Measurements from ENCODE around the gene DBF4. TPM values are rescaled to one million over a fixed set of nuclear protein-coding genes. Genes with fewer than 3 reads are reported as not detected.
"Not testable (repeated sequence)": the region's sequence is repeated elsewhere in the genome, so short reads cannot be mapped to it uniquely, and the experiment has no call there.

Gene DBF4
- total and polyA plus RNA-seq, 2 experiments from 2014 or later: 62.6 to 91.5 TPM

DNA sequence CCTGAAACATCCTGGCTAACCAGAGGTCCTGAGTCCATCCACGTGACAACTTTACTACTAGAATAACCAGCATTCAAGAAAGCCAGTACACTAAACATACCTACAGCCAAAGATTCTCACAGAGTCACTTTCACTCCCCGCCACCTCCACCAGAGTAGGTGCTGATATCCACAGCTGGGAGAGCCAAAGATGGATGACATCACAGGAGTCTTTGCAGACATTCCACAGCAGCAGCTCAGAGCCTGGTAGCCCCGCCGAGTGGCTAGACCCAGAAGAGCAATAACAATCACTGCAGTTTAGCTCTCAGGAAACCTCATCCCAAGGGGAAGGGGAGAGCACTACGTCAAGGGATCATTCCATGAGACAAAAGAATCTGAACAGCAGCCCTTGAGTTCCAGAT lies 44.3 kb downstream of the DBF4 start:
- no peak for TF ChIP-seq CREB1 (CRISPR knock-in tag; IDR thresholded peaks at IDR 0.05; ENCODE audit: low read depth)
- TF ChIP-seq, protein P1, sequence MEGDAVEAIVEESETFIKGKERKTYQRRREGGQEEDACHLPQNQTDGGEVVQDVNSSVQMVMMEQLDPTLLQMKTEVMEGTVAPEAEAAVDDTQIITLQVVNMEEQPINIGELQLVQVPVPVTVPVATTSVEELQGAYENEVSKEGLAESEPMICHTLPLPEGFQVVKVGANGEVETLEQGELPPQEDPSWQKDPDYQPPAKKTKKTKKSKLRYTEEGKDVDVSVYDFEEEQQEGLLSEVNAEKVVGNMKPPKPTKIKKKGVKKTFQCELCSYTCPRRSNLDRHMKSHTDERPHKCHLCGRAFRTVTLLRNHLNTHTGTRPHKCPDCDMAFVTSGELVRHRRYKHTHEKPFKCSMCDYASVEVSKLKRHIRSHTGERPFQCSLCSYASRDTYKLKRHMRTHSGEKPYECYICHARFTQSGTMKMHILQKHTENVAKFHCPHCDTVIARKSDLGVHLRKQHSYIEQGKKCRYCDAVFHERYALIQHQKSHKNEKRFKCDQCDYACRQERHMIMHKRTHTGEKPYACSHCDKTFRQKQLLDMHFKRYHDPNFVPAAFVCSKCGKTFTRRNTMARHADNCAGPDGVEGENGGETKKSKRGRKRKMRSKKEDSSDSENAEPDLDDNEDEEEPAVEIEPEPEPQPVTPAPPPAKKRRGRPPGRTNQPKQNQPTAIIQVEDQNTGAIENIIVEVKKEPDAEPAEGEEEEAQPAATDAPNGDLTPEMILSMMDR (conservative IDR thresholded peaks at IDR 0.05; ENCODE audit: low read depth in 2 of 2): 0 out of 4 replicates have a peak, but pooled peaks of 1 of the 2 experiments have one; percentile 6
- no peaks in the 10 kb centered on the region for H3K79me2 ChIP-seq (replicated peaks; ENCODE audit: insufficient read depth)
- H3F3A ChIP-seq (replicated peaks; ENCODE audit: low read depth): no peaks in the 10 kb centered on the region
- no peaks in the 10 kb centered on the region for H3K9me3 Mint-ChIP-seq
- no peak overlapping the region for H2AFZ ChIP-seq
- peaks cover 5% of the 10 kb centered on the region; the same call in 2 of the 3 replicates for H3K4me1 Mint-ChIP-seq
- no peaks in the 10 kb centered on the region for H3K4me1 ChIP-seq (ENCODE audit: insufficient read depth)
- H3K4me3 ChIP-seq: no peak overlapping the region
- no peaks in the 10 kb centered on the region for H4K20me1 ChIP-seq (replicated peaks; ENCODE audit: insufficient read depth)
- no peaks in the 10 kb centered on the region; the same call in 1 of the 2 replicates for H3K36me3 ChIP-seq (ENCODE audit: insufficient read depth)
- H3K9me2 ChIP-seq (ENCODE audit: insufficient read depth): no peaks in the 10 kb centered on the region
- peak; percentile 65 for ATAC-seq
- no peak overlapping the region for H3K27ac ChIP-seq (ENCODE audit: low read depth)
- no peaks in the 10 kb centered on the region for H3K27me3 ChIP-seq (ENCODE audit: insufficient read depth)
- no peak overlapping the region for H3K27ac Mint-ChIP-seq
- peak; percentile 41 for DNase-seq (ENCODE audit: low spot score)
- H3K4me2 ChIP-seq: no peak overlapping the region
- H3K27me3 Mint-ChIP-seq (ENCODE audit: insufficient read depth, low read depth, poor library complexity): no peaks in the 10 kb centered on the region
- H3K4me3 Mint-ChIP-seq: no peak overlapping the region
- no peaks in the 10 kb centered on the region for H3K36me3 Mint-ChIP-seq (ENCODE audit: low read depth)

DNA sequence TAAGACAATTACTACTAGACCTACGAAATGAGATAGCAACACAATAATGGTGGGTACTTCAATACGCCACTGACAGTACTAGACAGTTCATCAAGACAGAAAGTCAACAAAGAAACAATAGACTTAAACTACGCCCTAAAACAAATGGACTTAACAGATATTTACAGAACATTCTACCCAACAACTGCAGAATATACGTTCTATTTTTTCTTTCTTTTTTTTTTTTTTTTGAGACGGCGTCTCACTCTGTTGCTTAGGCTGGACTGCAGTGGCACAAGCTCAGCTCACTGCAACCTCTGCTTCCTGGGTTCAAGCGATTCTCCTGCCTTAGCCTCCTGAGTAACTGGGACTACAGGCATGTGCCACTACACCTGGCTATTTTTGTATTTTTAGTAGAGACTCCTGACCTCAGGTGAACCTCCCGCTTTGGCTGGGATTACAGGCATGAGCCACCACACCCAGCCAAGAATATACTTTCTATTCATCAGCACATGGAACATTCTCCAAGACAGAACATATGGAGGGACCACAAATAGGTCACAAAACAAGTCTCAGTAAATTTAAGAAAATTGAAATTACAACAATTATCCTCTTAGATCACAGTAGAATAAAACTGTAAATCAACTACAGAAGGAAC lies 46.6 kb downstream of the DBF4 start:
- not testable (repeated sequence) for H3K36me3 Mint-ChIP-seq (ENCODE audit: low read depth); H3K9me2 ChIP-seq (ENCODE audit: insufficient read depth); H4K20me1 ChIP-seq (replicated peaks; ENCODE audit: insufficient read depth); H3K9me3 Mint-ChIP-seq; H3K4me3 ChIP-seq; ATAC-seq; H3K36me3 ChIP-seq (ENCODE audit: insufficient read depth); H2AFZ ChIP-seq; H3K27ac ChIP-seq (ENCODE audit: low read depth); H3K27me3 ChIP-seq (ENCODE audit: insufficient read depth); H3K4me2 ChIP-seq; H3F3A ChIP-seq (replicated peaks; ENCODE audit: low read depth); H3K79me2 ChIP-seq (replicated peaks; ENCODE audit: insufficient read depth); H3K27me3 Mint-ChIP-seq (ENCODE audit: insufficient read depth, low read depth, poor library complexity); H3K4me1 ChIP-seq (ENCODE audit: insufficient read depth); H3K27ac Mint-ChIP-seq; H3K4me3 Mint-ChIP-seq; DNase-seq (ENCODE audit: low spot score)
- H3K4me1 Mint-ChIP-seq: peaks cover 18% of the 10 kb centered on the region

DNA sequence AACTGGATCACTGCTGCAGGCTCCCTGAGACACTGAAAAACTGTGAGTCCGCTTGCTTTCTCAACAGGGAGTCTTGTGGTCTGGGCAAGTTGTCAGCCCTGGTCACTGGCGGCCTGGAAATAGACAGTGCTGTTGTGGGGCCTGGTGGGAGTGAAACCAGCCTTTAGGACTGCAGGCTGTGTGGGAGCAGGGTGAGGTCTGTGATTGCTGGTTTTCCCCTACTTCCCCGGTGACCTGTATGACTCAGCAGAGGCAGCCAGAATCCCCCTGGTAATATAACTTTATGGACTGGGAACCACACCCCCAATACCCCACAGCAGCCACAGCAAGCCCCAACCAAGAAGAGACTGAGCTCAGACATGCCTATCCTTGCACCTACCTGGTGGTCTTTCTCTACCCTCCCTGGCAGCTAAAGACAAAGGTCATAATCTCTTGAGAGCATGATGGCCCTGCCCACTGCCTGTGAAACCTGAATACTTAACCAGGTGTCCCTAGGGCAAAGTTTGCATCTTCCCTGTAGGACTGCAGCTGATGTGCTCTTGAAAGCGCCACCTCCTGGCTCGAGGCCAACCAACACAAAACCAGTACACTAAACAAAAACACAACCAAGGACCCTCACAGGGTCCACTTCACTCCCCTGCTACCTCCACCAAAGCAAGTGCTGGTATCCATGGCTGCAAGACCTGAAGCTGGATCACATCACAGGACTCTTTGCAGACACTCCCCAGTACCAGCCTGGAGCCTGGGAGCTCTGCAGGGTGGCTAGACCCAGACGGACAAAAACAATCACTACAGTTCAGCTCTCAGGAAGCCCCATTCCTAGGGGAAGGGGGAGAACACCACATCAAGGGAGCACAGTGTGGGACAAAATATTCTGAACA lies 50.5 kb downstream of the DBF4 start:
- ATAC-seq (peak; percentile 96), DNase-seq (ENCODE audit: low spot score) (peak; percentile 90)
- Histone ChIP-seq H3K4me2 (peak overlapping the region; percentile 39; the same call in 1 of the 2 replicates), H4K20me1 (replicated peaks; ENCODE audit: insufficient read depth) (no peaks in the 10 kb centered on the region), H3K4me1 (ENCODE audit: insufficient read depth) (0 out of 2 replicates have a peak, but pooled peaks cover 9% of the 10 kb centered on the region), H3K27ac (ENCODE audit: low read depth) (no peak overlapping the region), H3K27me3 (ENCODE audit: insufficient read depth) (no peaks in the 10 kb centered on the region), H3K4me3 (no peak overlapping the region), H3F3A (replicated peaks; ENCODE audit: low read depth) (no peaks in the 10 kb centered on the region), H3K9me2 (ENCODE audit: insufficient read depth) (no peaks in the 10 kb centered on the region), H2AFZ (peak overlapping the region; percentile 90), H3K36me3 (ENCODE audit: insufficient read depth) (no peaks in the 10 kb centered on the region), H3K79me2 (replicated peaks; ENCODE audit: insufficient read depth) (no peaks in the 10 kb centered on the region)
- Mint-ChIP-seq H3K4me3 (peak overlapping the region; percentile 48; the same call in 2 of the 3 replicates), H3K27me3 (ENCODE audit: insufficient read depth, low read depth, poor library complexity) (no peaks in the 10 kb centered on the region), H3K4me1 (peaks cover 15% of the 10 kb centered on the region), H3K27ac (peak overlapping the region; percentile 99), H3K9me3 (no peaks in the 10 kb centered on the region), H3K36me3 (ENCODE audit: low read depth) (no peaks in the 10 kb centered on the region)
- no peak for TF ChIP-seq NANOG (IDR thresholded peaks at IDR 0.05; ENCODE audit: borderline replicate concordance)
- TF ChIP-seq, protein P2, sequence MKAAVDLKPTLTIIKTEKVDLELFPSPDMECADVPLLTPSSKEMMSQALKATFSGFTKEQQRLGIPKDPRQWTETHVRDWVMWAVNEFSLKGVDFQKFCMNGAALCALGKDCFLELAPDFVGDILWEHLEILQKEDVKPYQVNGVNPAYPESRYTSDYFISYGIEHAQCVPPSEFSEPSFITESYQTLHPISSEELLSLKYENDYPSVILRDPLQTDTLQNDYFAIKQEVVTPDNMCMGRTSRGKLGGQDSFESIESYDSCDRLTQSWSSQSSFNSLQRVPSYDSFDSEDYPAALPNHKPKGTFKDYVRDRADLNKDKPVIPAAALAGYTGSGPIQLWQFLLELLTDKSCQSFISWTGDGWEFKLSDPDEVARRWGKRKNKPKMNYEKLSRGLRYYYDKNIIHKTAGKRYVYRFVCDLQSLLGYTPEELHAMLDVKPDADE (IDR thresholded peaks at IDR 0.05): no peak
- TF ChIP-seq STAT1 (IDR thresholded peaks at IDR 0.05; ENCODE audit: unreplicated experiment): no peak

All from GM23338 (cell line).